ENCODE data around the gene PAK4.

GRCh38 chr19:39111593-39112199 is 13.9 kb upstream of the PAK4 start:
- TF ChIP-seq POLR2AphosphoS5 (IDR thresholded peaks at IDR 0.05; ENCODE audit: low read depth, low read length) (no peak), SIN3A (IDR thresholded peaks at IDR 0.05; ENCODE audit: borderline replicate concordance, insufficient read depth, low read length) (no peak), TAF1 (IDR thresholded peaks at IDR 0.05; ENCODE audit: borderline replicate concordance, insufficient read depth, low read length) (no peak), REST (IDR thresholded peaks at IDR 0.05; ENCODE audit: insufficient read depth in 1 of 2, low read depth in 2 of 2, low read length in 2 of 2) (no peak), FOXP2 (optimal IDR thresholded peaks at IDR 0.05; ENCODE audit: borderline replicate concordance, extremely low read depth, extremely low read length, insufficient read depth) (no peak)
